ENCODE data around the gene LRP8. TPM values are rescaled to one million over a fixed set of nuclear protein-coding genes. Genes with fewer than 3 reads are reported as not detected.

The LRP8 gene
- total and polyA plus RNA-seq, 2 of the 13 experiments (the other 11 are each of a cell fraction or from before 2014, with no cell fraction given): 17.3 to 17.4 TPM

DNA sequence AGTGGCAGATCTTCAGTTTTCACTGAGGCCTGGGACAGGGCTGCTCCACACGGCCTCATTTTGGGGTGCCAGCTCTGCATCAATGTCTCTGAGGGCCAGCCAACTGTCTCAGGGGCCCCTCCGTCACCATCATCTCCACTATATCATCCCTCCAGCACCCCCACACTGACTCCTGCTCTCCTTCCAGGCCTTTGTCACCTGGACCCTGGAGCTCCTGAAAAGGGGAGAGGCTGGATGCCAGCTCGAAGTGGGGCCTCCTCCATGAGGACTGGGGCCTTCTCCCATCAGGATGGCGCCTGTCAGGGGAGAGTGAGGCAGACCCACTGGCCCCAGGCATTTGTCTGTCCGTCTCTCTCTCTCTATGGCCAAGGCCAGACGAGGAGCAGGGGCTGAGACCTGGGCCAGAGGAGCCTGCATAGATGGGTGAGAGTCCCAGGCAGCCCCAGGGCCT, 44.7 kb upstream of the LRP8 start:
- H3K9ac ChIP-seq (ENCODE audit: insufficient read depth, low read depth, low read length): no peak overlapping the region
- H3K9me3 ChIP-seq (ENCODE audit: low read length): no peaks in the 10 kb centered on the region
- no peaks in the 10 kb centered on the region; the same call in 1 of the 2 replicates for H4K20me1 ChIP-seq (ENCODE audit: insufficient read depth, low read length)
- no TSS peak for BruUV-seq (replicated peaks)
- no peak overlapping the region for H2AFZ ChIP-seq (ENCODE audit: low read length)
- no peak for ATAC-seq
- in situ Hi-C loops (cut with HindIII; ENCODE audit: extremely low pct_ligation_motif_present, low pct_unique_long_range_greater_than_20kb) (no loop called here), intact Hi-C loops (cut with micrococcal nuclease; ENCODE audit: unreplicated experiment) (no loop called here)
- no peak overlapping the region for H3K27ac ChIP-seq (ENCODE audit: extremely low read length, insufficient read depth, low read length)
- FAIRE-seq: no peak
- H3K4me3 ChIP-seq (replicated peaks in 1 of 3; ENCODE audit: insufficient read depth in 1 of 3, low read depth in 2 of 3, low read length in 3 of 3): no peak overlapping the region
- no peak overlapping the region for H3K4me2 ChIP-seq (ENCODE audit: low read depth, low read length)
- no peaks in the 10 kb centered on the region for H3K36me3 ChIP-seq (replicated peaks in 1 of 2; ENCODE audit: control insufficient read depth in 1 of 2, insufficient read depth in 2 of 2, low read length in 2 of 2)
- WGBS (ENCODE audit: low lambda C conversion rate): 50% methylated on average over 2 of the region's 6 CpGs
- peaks cover 0 to 46% of the 10 kb centered on the region in 2 experiments; a peak in 3 of 5 replicates for H3K27me3 ChIP-seq (ENCODE audit: control insufficient read depth in 1 of 2, insufficient read depth in 2 of 2, low read length in 2 of 2)
- peaks cover 26% of the 10 kb centered on the region for H3K4me1 ChIP-seq (ENCODE audit: insufficient read depth, low read length)
- ChIA-PET CTCF (ENCODE audit: low intra/inter-chr PET ratio, low total read pairs) (no interaction called here), POLR2A (no interaction called here)
- DNase-seq (ENCODE audit: low spot score): no peak
- TF ChIP-seq ZNF501 (CRISPR knock-in tag; IDR thresholded peaks at IDR 0.05): no peak
- TF ChIP-seq FOXA1 (IDR thresholded peaks at IDR 0.05): no peak
- TF ChIP-seq FOXA1 (CRISPR knock-in tag; IDR thresholded peaks at IDR 0.05): no peak
- no peak for TF ChIP-seq ZNF432 (CRISPR knock-in tag; IDR thresholded peaks at IDR 0.05; ENCODE audit: borderline replicate concordance)
- no peaks in the 10 kb centered on the region for H3K79me2 ChIP-seq (ENCODE audit: insufficient read depth, low read length)

DNA sequence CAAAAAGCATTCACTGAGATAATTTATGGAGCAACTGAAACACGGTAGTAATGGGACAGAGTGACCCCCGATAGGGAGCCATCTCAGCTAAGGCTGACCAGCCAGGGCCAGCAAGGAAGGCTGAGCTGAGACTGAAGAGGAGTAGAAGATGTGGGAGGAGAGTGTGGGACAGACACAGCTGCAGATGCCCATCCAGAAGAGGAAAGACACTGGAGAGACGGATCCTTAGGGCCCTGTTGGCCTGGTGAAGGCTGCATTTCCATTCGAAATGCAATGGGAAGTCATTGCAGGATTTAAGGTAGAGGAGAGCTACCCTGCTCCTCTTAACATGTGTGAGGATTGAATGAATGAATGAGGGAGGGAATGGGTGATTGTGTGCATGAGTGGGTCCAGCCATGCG, 44.0 kb upstream of the LRP8 start:
- BruUV-seq (replicated peaks): no TSS peak
- Histone ChIP-seq H3K9ac (ENCODE audit: insufficient read depth, low read depth, low read length) (no peak overlapping the region), H3K36me3 (replicated peaks in 1 of 2; ENCODE audit: control insufficient read depth in 1 of 2, insufficient read depth in 2 of 2, low read length in 2 of 2) (no peaks in the 10 kb centered on the region), H3K4me2 (ENCODE audit: low read depth, low read length) (no peak overlapping the region), H3K4me3 (replicated peaks in 1 of 3; ENCODE audit: insufficient read depth in 1 of 3, low read depth in 2 of 3, low read length in 3 of 3) (no peak overlapping the region), H4K20me1 (ENCODE audit: insufficient read depth, low read length) (no peaks in the 10 kb centered on the region; the same call in 1 of the 2 replicates), H3K79me2 (ENCODE audit: insufficient read depth, low read length) (no peaks in the 10 kb centered on the region), H3K9me3 (ENCODE audit: low read length) (no peaks in the 10 kb centered on the region), H3K27ac (ENCODE audit: extremely low read length, insufficient read depth, low read length) (no peak overlapping the region), H3K27me3 (ENCODE audit: control insufficient read depth in 1 of 2, insufficient read depth in 2 of 2, low read length in 2 of 2) (peaks cover 0 to 51% of the 10 kb centered on the region in 2 experiments; a peak in 3 of 5 replicates), H3K4me1 (ENCODE audit: insufficient read depth, low read length) (peaks cover 26% of the 10 kb centered on the region), H2AFZ (ENCODE audit: low read length) (no peak overlapping the region)
- CTCF ChIA-PET (ENCODE audit: low intra/inter-chr PET ratio, low total read pairs): no interaction called here
- FAIRE-seq (no peak), DNase-seq (ENCODE audit: low spot score) (no peak), ATAC-seq (no peak)
- POLR2A ChIA-PET: no interaction called here
- 17% methylated on average over 5 of the region's 5 CpGs for WGBS (ENCODE audit: low lambda C conversion rate)
- intact Hi-C loops (cut with micrococcal nuclease; ENCODE audit: unreplicated experiment): no loop called here
- in situ Hi-C loops (cut with HindIII; ENCODE audit: extremely low pct_ligation_motif_present, low pct_unique_long_range_greater_than_20kb): no loop called here
- no peak for TF ChIP-seq ZNF331 (CRISPR knock-in tag; IDR thresholded peaks at IDR 0.05)
- no peak for TF ChIP-seq ZFP36L2 (CRISPR knock-in tag; IDR thresholded peaks at IDR 0.05)
- TF ChIP-seq MLLT10 (CRISPR knock-in tag; IDR thresholded peaks at IDR 0.05): no peak
- no peak for TF ChIP-seq ZNF775 (CRISPR knock-in tag; IDR thresholded peaks at IDR 0.05; ENCODE audit: borderline replicate concordance)
- TF ChIP-seq, protein P1, sequence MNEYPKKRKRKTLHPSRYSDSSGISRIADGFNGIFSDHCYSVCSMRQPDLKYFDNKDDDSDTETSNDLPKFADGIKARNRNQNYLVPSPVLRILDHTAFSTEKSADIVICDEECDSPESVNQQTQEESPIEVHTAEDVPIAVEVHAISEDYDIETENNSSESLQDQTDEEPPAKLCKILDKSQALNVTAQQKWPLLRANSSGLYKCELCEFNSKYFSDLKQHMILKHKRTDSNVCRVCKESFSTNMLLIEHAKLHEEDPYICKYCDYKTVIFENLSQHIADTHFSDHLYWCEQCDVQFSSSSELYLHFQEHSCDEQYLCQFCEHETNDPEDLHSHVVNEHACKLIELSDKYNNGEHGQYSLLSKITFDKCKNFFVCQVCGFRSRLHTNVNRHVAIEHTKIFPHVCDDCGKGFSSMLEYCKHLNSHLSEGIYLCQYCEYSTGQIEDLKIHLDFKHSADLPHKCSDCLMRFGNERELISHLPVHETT (CRISPR knock-in tag; conservative IDR thresholded peaks at IDR 0.05): no peak
- TF ChIP-seq, protein P2, sequence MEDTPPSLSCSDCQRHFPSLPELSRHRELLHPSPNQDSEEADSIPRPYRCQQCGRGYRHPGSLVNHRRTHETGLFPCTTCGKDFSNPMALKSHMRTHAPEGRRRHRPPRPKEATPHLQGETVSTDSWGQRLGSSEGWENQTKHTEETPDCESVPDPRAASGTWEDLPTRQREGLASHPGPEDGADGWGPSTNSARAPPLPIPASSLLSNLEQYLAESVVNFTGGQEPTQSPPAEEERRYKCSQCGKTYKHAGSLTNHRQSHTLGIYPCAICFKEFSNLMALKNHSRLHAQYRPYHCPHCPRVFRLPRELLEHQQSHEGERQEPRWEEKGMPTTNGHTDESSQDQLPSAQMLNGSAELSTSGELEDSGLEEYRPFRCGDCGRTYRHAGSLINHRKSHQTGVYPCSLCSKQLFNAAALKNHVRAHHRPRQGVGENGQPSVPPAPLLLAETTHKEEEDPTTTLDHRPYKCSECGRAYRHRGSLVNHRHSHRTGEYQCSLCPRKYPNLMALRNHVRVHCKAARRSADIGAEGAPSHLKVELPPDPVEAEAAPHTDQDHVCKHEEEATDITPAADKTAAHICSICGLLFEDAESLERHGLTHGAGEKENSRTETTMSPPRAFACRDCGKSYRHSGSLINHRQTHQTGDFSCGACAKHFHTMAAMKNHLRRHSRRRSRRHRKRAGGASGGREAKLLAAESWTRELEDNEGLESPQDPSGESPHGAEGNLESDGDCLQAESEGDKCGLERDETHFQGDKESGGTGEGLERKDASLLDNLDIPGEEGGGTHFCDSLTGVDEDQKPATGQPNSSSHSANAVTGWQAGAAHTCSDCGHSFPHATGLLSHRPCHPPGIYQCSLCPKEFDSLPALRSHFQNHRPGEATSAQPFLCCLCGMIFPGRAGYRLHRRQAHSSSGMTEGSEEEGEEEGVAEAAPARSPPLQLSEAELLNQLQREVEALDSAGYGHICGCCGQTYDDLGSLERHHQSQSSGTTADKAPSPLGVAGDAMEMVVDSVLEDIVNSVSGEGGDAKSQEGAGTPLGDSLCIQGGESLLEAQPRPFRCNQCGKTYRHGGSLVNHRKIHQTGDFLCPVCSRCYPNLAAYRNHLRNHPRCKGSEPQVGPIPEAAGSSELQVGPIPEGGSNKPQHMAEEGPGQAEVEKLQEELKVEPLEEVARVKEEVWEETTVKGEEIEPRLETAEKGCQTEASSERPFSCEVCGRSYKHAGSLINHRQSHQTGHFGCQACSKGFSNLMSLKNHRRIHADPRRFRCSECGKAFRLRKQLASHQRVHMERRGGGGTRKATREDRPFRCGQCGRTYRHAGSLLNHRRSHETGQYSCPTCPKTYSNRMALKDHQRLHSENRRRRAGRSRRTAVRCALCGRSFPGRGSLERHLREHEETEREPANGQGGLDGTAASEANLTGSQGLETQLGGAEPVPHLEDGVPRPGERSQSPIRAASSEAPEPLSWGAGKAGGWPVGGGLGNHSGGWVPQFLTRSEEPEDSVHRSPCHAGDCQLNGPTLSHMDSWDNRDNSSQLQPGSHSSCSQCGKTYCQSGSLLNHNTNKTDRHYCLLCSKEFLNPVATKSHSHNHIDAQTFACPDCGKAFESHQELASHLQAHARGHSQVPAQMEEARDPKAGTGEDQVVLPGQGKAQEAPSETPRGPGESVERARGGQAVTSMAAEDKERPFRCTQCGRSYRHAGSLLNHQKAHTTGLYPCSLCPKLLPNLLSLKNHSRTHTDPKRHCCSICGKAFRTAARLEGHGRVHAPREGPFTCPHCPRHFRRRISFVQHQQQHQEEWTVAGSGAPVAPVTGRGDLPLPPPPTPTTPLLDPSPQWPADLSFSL (CRISPR knock-in tag; IDR thresholded peaks at IDR 0.05): no peak
- TF ChIP-seq, protein P3, sequence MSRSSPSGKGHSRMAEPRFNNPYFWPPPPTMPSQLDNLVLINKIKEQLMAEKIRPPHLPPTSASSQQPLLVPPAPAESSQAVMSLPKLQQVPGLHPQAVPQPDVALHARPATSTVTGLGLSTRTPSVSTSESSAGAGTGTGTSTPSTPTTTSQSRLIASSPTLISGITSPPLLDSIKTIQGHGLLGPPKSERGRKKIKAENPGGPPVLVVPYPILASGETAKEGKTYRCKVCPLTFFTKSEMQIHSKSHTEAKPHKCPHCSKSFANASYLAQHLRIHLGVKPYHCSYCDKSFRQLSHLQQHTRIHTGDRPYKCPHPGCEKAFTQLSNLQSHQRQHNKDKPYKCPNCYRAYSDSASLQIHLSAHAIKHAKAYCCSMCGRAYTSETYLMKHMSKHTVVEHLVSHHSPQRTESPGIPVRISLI (CRISPR knock-in tag; IDR thresholded peaks at IDR 0.05; ENCODE audit: borderline replicate concordance): no peak
